Erythroblast (primary cell): ENCODE measurements around the gene SRPX2.

Experiments
- GATA1 ChIP-seq: IDR thresholded peaks from 2 replicates; pipeline ENCODE4 v1.6.1; 2011; ENCODE audit warnings: low read depth, mild to moderate bottlenecking, control low read depth, low read length, moderate library complexity
- POLR2A ChIP-seq: IDR thresholded peaks from 2 replicates; pipeline ENCODE4 v1.6.1; 2011; ENCODE audit warnings: mild to moderate bottlenecking, low read length

GRCh38 chrX:100695991-100696390, 52.0 kb downstream of the SRPX2 start:
- no peak for TF ChIP-seq GATA1
- TF ChIP-seq POLR2A: no peak
